C4-2B (cell line): ENCODE results near the gene MYO7A.

Source experiments
- H3K27ac ChIP-seq: fragments of 450-650 bp; 2 replicates; pipeline ENCODE4 v1.5.1; 2017
- CTCF ChIP-seq: fragments of 450-650 bp; conservative IDR thresholded peaks from 2 replicates; pipeline ENCODE4 v1.5.1; 2017; ENCODE audit warnings: mild to moderate bottlenecking
- ZFX ChIP-seq: fragments of 450-650 bp; IDR thresholded peaks from 2 replicates; pipeline ENCODE4 v1.6.1; 2017

The MYO7A gene

GRCh38 chr11:77148963-77149715 is 21.1 kb downstream of the MYO7A start:
- TF ChIP-seq CTCF = no peak
- TF ChIP-seq ZFX = no peak
- H3K27ac ChIP-seq = no peak overlapping the region

GRCh38 chr11:77149716-77150392 is 21.8 kb downstream of the MYO7A start:
- TF ChIP-seq ZFX (no peak), CTCF (no peak)
- no peak overlapping the region for H3K27ac ChIP-seq

- no peak overlapping the region for H3K27ac ChIP-seq
- no peak for TF ChIP-seq CTCF
- TF ChIP-seq ZFX = no peak
Measured at GRCh38 chr11:77150836-77151235, 22.8 kb downstream of the MYO7A start.

- TF ChIP-seq CTCF (no peak), ZFX (no peak)
- no peak overlapping the region for H3K27ac ChIP-seq
Measured at GRCh38 chr11:77151804-77152509, 23.9 kb downstream of the MYO7A start.

- no peak overlapping the region for H3K27ac ChIP-seq
- no peak for TF ChIP-seq ZFX
- no peak for TF ChIP-seq CTCF
Measured at GRCh38 chr11:77152846-77153245, 24.8 kb downstream of the MYO7A start.

DNA sequence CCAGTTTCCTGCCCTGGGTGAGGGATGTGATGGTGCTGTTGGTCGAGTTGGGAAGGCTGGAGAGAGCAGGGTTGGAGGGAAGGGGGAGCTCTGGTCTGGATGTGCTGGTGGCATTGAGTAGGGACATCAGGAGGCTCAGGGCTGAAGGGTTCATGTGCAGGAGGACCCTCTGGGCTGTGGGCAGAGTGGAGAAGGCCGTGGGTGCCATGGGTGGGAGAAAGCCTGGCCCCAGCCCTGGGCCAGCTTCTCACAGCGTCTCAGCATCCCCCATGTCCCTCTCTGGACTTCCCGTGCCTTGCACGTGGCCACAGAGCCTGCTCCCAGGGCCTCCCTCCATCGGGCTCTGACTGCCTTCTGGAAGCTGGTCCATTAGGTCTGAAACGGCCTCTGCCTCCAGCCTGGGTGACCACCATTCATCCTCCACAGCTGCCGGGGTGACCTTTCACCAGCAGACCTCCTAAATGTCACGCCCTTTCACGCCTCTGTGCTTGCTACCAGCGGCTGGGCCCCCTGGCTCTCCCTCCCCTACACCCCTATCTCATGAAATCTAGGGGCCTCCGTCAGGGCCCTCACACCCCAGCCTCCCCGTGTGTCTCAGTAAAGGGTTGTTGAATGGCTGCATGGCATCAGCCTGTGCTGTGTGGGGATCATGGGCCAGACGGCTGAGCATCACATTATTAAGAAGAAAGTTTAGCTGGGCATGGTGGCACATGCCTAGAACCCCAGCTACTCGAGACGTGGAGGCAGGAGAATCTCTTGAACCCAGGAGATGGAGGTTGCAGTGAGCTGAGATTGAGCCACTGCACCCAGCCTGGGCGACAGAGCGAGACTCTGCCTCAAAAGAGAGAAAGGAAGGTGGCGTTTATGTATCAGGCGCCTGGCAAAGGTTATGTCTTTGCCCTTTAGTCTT is 25.5 kb downstream of the MYO7A start:
- no peak overlapping the region for H3K27ac ChIP-seq
- TF ChIP-seq ZFX (no peak), CTCF (no peak)
